ENCODE data around the gene GRM3.

GRM3 gene

GRCh38 chr7:86790383-86790782 lies 146.7 kb downstream of the GRM3 start:
- DNase-seq, result no peak

DNA sequence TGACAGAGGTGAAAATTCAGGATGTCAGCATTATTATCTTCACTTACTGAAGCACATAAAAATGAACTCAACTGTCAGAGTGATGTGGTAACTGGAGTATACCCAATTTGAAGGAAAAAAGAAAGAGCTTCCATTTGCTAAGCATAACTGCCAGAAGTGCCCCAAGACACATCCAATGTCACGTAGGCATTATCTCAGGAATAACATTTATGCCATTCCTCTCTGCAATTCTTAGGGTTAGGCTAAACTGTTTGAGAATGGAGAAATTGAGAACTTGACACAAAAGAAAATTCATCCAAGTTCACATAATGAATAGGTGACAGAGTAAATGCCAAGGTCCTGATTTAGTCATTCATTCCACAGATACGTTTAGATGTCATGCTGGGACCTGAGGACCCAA lies 148.6 kb downstream of the GRM3 start:
- DNase-seq, result no peak

- DNase-seq, result no peak
Observed at GRCh38 chr7:86793136-86793535, 149.4 kb downstream of the GRM3 start.

DNA sequence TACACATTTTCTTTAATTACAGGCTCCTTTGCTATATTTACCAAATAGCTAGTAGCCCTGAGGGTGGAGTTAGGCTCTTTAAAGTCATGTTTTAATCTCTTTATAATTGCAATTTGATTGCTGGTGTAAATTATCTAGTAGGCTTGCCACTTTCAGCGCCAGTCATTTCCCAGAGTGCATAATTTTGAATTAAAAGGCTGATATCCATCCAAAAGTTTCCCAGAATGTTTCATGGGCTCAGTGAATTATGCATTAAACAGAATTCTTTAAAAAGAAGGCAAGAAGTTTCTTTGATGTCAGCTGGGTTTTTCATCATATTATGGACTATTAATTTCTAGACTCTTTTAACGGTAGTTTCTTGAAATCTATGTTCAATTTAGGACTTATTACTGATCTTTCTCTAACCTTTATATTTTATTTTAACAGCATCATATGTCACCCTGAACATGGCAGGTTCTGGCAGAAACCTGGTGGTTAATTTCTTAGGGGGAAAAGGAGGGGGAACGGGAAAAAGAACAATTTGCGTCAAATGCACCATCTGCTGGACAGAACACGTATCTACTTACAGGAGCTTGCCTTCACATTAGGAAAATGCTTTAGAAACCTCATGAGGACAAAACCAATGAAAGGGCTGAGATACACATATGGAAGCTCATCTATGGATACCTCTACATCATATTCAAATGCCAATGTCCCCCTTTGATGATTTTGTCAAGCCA lies 171.1 kb downstream of the GRM3 start:
- no peak for DNase-seq

GRCh38 chr7:86815556-86815955 lies 171.8 kb downstream of the GRM3 start:
- no peak for DNase-seq

- DNase-seq, result no peak
Observed at GRCh38 chr7:86818903-86819302, 175.2 kb downstream of the GRM3 start.

GRCh38 chr7:86823769-86824168 lies 180.1 kb downstream of the GRM3 start:
- no peak for DNase-seq

DNA sequence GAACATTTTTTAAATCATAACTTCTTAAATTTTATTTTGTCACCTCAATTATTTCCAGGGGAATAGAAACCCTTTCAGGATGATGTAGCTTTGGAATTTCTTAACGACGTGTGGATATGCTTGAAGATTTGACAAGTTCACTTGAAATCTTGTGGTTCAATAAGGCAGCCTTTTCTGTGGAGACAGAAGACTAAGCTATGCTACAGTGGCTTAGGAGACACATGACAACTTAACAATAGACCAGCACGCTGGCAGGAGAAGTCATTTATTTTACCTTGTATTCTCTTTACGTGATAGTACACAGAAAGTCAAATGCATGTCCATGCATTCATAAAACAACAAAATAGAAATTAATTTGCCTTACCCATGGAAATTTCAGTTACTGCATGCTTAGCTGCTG lies 181.6 kb downstream of the GRM3 start:
- DNase-seq, result no peak

GRCh38 chr7:86826948-86827347 lies 183.2 kb downstream of the GRM3 start:
- DNase-seq, result no peak

DNA sequence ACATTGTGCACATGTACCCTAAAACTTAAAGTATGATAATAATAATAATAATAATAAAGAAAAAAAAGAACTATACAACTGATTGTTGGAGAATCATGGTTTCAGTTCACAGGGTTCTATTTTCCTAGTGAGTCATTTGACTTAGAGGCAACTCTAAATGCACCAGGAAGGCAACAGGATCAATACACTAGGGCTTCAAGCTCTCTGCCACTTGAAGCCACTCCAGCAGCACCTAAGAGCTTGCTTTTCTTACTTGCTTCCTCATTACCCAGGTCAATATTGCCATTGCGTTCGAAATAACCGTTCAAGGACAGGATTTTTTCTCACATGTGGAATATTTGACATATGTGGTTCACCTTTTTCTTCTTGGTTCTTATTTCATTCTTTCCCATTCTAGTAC lies 189.7 kb downstream of the GRM3 start:
- no peak for DNase-seq

DNA sequence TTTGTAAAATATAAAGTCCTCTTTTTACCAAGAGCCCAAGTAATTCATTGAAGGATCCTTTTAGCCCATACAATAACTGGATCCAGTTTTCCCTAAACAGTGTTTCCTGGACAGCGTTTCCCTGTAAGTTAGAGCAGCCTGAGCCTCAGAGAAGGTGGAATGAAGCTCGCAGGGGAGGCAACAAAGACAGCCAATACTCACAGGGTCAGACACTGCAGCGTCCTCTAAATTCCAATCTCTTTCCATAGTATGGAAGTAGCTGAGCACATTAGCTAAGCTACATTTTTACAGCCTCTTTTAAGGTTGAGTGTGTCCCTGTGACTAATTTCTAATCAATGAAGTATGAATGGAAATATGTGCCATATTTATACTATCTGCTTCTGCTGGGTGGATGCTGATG lies 193.5 kb downstream of the GRM3 start:
- DNase-seq, result no peak

DNA sequence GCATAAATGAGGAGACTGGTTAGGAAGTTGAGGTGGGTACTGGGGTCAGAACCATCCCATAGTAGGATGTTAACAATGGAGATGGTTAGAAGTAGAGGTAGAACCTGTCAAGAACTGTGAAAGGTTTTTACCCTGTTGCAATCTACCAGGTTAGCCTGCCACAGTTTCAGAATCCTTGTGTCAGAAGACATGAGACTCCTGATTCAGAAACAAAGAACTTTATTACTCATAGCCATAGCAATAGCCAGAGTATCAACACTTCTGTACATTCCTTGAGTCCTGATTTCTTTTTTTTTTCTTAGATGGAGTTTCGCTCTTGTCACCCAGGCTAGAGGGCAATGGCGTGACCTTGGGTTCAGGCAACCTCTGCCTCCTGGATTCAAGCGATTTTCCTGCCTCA lies 200.9 kb downstream of the GRM3 start:
- DNase-seq, result no peak

DNA sequence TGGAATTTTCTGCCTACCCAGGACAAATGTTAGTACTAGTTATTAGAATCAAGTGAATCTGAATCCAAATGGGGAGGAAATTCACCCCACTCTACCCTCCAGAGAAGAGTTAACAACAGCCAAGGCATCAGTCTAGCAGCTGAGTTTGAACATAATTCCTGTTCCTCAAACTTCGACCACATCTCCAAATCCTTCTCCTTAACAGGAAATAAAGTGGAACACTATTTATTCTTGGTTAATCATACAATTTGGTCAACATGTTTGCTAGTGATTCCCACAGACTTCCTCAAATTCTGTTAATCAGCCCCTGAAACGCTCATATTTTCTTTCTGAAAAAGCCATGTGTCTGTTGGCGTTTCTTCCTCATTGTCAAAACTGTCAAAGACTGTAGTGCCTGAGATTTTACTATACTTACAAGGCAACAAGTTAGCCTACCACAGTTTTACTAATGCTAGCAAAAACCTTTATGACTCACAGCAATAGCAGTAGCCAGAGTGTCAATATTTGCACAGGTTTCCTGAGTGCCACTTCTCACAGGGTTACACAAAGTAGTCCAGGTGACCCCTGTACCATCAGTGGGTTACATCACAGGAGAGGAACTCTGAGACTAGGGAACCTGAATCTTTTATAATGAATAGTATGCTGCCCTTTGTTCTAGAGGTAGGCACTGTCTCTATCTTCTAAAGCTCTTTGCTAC lies 202.9 kb downstream of the GRM3 start:
- DNase-seq, result no peak

DNA sequence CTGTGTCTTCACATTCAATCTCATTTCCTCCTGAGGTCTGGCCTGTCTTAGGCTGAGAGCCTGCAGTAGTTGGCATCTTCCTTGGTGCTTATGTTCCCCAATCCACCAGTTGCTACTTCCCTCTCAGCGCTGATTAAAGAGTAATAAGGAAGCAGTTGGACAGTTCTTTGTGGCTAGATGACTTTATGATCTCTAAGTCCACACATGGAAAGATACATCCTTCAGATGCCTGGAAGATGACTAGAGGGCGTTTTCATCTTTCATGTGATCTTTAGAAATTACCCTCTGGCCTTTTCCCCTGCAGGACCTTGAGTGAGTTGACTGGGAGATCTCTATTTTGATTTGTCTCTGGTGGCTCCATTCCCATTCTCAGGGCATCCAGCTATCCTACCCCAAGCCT lies 204.5 kb downstream of the GRM3 start:
- no peak for DNase-seq

DNA sequence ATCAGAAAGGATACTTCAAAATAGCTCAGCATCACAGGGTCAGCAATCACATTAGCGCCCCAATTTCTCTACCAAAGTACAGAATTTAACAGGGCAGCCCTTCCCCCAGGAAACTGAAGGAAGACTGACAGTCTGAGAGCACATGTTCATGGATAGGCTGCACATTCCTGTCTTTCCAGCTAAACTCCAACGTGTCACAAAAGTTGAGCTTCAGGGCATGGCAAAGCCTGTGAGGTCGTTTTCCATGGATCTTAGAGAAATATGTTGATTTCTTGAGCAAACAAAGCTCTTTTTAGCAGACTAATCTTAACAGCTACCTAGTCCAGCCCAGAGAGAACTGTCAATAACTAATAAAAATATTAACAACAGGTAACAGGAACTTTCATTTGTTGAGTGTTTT lies 207.9 kb downstream of the GRM3 start:
- DNase-seq, result no peak

DNA sequence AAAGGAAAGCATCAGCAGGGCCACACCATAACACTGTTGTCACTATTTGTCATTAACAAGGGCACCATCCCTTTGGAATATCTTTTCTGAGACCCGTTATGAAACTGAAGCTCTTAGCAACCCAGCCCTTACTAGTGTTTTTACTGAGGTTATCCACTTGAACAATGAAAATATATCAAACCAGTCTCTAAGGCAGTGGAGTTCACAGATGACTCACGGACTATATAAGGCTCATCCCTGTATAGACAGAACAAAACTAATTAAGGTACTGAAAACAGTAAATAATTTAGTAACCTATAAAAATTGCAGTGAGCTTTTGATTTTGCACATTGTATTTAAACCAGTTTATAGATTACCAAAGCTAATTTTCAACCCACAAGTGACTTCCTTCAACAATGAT lies 219.7 kb downstream of the GRM3 start:
- DNase-seq, result no peak

DNA sequence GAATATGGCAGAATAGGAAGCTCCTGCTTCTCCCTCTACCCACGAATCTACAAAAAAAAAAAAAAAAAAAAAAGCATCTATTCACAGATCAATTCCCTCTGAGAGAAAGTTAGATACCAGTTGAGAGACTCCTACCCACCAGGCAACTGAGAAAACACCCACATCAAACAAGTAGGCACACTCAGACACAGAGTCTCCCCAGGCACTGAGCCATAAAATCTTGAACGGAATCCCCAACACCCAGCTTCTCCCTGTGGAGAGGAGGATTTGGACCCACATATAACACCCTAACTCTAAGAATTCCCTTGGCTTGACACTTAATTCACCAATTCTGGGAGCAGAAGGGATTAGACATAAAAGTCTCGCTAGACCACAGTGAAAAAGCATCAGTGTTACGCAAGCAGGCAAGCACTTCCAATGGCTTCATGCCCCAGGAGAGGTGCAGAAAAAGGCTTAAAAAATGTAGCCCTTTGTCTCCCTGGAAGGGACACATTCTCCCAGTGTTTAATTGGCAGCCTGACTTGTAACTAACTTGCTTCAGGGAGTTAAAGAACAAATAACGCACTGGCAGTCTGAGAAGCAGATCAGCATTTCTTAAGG lies 223.6 kb downstream of the GRM3 start:
- no peak for DNase-seq

DNA sequence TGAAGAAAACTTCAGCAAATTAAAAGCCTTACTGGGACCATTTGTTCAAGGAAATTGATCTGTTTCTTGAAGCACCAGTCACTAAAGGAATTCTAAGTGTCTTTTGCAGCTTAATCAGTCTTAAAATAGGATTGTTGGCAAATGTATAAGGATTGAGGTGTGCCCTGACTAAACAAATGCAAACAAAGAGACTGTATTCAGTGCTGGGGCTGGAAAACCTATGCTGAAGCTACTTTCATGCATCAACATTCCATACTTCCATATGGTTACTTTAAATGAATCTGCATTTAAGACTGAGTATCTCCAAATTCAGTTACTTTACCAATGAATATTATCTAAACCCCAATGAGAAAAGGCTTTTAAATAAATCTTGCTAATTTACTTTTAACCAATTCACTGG lies 232.4 kb downstream of the GRM3 start:
- DNase-seq, result no peak

DNA sequence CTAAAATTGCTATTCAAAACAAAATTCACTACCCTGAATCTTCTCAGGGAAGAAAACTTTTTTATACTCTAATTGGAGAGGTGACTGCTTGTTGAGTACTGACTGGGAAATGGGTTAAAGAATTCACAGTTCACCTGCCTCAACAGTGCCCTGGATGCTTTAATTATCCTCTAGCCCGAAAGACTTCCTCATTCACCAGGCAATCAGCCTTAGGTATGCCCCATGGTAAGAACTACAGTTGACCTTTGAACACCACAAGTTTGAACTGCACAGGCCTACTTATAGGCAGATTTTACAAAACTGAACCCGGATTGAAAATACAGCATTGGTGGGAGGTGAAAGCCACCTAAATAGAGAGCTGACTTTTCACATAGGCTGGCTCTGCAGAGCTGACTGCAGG lies 240.4 kb downstream of the GRM3 start:
- no peak for DNase-seq

DNA sequence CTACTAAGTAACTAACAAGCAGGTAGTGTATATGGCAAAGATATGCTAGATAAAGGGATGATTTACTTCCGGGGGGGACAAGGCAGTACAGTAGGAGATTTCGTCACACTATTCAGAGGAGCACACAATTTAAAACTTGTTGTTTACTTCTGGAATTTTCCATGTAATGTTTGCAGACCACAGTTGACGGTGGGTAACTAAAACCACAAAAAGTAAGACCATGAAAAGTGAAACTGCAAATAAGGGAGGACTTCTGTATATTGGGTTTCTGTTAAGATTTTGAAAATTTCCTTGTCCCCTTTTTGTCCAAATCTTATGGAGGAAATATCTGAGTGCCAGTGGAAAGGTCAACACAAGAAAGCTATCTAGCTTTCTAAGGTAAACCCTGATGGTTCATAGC lies 245.8 kb downstream of the GRM3 start:
- DNase-seq, result no peak

DNA sequence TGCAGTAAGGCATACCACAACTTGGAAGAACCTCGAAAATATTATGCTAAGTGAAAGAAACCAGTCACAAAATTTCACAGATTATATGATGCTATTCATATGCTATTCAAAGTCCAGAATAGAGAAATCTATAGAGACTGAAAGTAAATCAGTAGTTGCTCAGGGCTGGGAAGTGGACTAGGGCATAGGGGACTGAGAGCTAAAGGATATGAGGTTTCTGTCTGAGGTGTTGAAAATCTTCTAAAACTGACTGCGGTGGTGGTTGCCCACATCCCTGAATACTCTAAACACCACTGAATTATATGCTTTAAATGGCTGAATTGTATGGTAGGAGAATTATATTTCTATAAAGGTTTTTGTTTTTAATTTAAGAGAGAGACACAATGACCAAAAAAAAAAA lies 254.5 kb downstream of the GRM3 start:
- no peak for DNase-seq

DNA sequence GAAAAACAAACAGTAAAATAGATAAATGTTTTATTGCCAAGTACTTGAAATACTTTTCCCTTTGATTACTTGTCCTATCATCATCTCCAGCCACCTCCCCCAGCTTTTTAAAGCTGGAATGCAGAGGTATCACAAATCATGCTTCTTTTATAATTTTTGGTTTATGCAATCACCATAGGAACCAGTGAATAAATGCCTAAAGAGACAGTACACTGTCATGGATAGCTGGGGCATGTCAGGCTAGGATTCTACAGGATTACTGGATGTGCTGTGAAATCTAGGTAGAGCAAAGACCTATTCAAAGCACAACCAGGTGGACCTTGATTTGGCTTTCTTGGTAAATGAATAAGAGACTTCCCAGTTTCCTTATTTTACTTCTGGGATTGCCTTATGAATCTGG lies 257.2 kb downstream of the GRM3 start:
- no peak for DNase-seq

DNA sequence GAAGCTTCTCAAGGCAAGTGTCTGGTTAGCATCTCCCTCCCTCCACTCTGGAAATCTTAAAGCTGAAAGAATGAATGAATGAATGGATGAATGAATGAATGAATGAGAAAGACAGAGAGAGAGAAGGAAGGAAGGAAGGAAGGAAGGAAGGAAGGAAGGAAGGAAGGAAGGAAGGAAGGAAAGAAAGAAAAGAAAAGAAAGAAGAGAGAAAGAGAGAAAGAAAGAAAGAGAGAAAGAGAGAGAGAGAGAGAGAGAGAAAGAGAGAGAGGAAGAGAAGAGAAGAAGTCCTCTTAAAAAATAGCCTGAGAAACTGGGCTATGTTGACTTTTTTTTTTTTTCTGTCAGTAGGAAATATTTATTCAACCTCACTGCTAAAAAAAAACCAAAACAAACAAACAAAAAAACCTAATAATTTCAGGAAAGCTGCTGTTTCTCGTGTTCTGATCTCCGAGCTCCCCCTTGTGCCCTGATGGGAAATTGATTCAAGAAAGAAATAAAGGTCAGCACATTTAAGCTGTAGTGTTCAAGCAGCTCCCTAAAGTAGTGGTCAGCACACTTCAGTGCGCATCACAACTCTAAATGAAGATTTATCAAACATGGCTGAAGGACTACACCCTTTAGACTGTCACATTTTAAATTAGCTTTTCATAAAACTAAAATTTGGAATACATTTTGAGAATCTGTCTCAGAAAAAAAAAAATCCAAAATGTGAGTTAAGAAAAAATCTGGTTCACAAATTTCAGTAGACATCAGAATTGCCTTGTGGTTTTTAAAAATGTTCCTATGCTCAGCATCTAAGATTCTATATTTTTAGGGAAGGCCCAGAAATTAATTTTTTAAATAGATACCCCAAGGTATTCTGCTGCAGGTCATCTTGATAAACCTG lies 261.5 kb downstream of the GRM3 start:
- no peak for DNase-seq

DNA sequence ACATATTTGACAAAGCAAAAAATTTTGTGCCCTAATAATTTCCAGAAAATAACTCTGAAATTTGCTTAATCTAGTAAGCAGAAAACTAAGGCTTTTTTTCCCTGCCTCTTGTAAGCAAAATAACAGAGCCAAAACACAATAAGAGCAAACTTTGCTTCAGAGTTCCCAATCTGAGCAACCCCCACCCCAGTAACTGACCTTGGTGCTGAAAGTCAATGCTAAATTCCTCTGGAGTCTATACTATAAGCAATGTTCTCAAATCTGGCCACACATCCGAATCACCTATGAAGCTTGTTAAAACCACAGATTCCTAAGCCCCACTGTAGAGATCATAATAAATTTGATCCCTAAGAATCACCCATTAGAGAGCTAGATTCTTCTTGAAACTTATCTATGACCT lies 265.2 kb downstream of the GRM3 start:
- DNase-seq, result peak; percentile 6
